ENCODE results near the gene ALDH3B1.

DNA sequence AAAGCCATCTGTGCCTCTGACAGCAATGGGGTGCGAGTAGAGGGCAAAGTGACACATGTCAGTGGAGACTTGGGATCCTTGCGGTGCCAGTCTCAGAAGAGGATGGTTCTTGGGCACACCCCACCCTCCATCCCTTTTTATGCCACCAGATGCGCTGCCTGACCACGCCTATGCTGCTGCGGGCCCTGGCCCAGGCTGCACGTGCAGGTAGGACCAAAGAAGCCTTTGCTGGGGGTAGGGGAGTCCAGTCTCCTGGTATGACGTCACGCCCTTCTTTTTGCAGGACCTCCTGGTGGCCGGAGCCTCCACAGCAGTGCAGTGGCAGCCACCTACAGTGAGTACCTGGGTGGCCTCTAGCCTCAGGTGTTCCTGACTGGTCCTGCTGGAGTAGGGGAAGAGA, 21.9 kb downstream of the ALDH3B1 start:
- TF ChIP-seq, protein P1, sequence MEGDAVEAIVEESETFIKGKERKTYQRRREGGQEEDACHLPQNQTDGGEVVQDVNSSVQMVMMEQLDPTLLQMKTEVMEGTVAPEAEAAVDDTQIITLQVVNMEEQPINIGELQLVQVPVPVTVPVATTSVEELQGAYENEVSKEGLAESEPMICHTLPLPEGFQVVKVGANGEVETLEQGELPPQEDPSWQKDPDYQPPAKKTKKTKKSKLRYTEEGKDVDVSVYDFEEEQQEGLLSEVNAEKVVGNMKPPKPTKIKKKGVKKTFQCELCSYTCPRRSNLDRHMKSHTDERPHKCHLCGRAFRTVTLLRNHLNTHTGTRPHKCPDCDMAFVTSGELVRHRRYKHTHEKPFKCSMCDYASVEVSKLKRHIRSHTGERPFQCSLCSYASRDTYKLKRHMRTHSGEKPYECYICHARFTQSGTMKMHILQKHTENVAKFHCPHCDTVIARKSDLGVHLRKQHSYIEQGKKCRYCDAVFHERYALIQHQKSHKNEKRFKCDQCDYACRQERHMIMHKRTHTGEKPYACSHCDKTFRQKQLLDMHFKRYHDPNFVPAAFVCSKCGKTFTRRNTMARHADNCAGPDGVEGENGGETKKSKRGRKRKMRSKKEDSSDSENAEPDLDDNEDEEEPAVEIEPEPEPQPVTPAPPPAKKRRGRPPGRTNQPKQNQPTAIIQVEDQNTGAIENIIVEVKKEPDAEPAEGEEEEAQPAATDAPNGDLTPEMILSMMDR (IDR thresholded peaks at IDR 0.05) = no peak
- TF ChIP-seq ZFX (IDR thresholded peaks at IDR 0.05; ENCODE audit: borderline replicate concordance) = no peak
